HL-60/S4 (cell line): Measurements from ENCODE around the gene DRG2.

ENCODE experiments used
- in situ Hi-C: fragments of 300-500 bp; cut with MboI; formaldehyde crosslinking; loops from 2 replicates; pipeline ENCODE4 v1.14.3; 2022; ENCODE audit warnings: low sequenced_read_pairs

Gene DRG2

DNA sequence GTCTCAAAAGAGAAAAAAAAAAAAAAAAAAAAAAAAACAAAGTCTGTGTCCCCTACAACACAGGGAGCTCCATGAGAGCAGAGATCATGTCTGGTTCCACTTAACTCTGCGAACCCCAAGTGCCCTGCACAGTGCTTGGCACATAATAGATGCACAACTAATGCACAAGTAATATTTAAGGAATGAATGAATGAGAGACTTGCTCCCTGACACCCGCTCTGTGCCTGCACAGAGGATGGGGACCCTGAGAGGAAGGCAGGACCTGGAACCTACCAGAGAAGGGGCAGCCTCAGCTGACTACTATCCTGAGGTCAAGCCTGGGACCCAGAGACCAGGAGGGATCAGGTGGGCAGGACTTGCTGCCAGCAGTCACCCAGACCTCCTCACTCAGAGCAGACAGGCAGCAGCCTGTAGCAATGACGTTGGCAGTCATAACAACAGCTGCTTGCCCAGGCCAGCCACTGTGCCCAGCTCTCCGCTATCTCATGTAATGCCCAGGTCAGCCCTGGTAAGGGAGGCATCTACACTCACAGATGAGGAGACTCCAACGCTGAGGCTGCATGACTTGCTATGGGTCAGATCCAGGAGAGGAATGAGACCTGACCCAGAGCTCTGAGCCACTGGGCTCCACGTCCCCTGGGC, 23.7 kb downstream of the DRG2 start:
- in situ Hi-C loops, result no loop called here

DNA sequence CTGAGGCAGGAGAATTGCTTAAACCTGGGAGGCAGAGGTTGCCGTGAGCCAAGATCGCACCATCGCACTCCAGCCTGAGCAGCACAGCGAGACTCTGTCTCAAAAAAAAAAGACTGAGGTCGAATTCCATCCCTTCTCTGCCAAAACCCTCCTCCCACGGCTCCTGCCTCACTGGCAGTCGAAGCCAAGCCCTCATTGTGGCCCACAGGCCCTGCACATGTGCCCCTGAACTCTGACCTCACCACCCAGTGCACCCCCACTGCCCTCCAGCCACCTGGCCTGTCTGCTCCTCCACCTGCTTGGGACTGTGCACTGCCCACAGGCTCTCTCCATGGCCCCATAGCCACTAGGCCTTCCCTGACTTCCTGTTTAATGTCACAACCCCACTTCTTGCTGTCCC, 27.8 kb downstream of the DRG2 start:
- in situ Hi-C loops, result no loop called here

DNA sequence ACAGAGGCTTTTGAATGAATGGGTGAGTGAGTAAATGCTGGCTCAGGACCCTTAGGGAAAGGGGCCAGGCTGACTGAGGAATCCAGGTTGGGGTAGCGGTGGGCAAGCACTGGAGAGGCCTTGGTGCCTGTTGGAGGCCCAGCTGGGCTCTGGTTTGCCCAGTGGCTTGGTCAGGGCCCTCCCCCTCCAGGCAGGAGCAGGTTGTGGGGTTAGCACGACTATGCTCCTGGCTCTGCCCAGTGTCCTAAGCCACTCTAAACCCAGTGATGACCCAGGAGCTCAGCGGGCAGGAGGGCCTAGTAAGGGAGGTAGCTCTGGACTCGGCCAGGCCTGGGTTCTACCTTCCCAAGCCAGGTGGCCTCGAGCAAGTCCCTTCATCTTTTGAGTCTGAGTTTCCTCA, 28.3 kb downstream of the DRG2 start:
- in situ Hi-C loops, result no loop called here

DNA sequence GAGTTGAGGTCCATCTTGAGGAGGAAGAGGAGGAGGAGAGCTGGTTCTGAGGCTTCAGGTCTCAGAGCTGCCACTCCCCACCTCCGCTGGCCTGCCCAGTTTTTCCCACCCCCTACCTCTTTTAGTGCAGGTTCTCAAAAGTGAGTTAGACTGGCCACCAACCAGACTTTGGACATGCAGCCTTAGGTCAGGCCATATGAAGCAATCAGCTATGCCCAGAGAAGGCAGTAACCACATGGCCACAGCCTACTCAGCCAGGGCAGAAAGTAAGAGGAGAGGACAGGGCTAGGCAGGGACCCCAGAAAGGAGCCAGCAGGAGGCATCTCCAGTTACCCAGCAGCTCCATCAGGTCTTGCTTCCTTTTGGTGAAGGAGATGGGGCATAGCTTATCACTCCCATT, 29.8 kb downstream of the DRG2 start:
- in situ Hi-C loops, result no loop called here

DNA sequence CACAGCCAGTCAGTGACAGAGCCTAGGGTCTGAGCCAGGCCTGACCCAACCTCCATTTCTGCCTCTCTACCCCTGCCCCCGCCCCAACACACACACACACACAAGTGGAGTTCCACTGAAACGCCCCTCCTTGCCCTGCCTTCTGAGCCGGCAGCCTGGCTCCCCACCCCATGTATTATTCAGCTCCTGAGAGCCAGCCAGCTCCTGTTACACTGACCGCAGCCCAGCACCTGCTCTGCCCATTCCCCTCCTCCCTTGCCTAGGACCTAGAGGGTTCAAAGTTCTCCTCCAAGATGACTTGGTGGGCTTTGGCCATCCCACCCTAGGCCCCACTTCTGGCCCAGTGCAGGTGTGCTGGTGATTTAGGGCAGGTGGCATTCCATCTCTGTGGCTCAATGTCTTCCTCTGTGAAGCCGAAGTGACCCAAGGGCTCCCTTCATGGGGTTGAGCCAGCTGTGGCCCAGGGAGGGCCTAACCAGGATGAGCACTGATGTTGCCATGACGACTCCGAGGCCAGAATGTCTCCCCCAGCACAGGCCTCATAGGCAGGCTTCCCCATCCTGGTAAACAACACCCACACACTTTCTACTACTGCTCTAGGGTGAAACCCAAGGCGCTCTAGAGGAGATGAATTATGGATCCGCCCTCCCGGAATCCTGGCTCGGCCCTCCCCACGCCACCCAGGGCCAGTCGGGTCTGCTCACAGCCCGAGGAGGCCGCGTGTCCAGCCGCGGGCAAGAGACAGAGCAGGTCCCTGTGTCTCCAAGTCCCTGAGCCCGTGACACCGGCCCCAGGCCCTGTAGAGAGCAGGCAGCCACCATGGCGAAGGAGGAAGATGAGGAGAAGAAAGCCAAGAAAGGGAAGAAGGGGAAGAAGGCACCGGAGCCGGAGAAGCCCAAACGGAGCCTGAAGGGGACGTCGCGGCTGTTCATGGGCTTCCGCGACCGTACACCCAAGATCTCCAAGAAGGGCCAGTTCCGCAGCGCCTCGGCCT, 30.5 kb downstream of the DRG2 start:
- in situ Hi-C loops, result no loop called here

DNA sequence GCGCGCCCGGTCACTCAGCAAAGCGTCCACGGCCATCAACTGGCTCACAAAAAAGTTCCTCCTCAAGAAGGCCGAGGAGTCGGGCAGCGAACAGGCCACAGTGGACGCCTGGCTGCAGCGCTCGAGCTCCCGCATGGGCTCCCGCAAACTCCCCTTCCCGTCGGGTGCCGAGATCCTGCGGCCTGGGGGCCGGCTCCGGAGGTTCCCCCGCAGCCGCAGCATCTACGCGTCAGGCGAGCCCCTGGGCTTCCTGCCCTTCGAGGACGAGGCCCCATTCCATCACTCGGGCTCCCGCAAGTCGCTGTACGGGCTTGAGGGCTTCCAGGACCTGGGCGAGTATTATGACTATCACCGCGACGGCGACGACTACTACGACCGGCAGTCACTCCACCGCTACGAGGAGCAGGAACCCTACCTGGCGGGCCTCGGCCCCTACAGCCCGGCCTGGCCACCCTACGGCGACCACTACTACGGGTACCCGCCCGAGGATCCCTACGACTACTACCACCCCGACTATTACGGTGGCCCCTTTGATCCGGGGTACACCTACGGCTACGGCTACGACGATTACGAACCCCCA, 31.5 kb downstream of the DRG2 start:
- in situ Hi-C loops, result no loop called here

DNA sequence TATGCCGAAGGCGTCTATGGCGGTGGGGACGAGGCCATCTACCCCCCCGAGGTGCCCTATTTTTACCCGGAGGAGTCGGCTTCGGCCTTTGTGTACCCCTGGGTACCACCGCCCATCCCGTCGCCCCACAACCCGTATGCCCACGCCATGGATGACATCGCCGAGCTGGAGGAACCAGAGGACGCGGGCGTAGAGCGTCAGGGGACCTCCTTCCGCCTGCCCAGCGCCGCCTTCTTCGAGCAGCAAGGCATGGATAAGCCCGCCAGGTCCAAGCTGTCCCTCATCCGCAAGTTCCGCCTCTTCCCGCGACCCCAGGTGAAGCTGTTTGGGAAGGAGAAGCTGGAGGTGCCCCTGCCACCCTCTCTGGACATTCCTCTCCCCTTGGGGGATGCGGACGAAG, 32.2 kb downstream of the DRG2 start:
- in situ Hi-C loops, result no loop called here

DNA sequence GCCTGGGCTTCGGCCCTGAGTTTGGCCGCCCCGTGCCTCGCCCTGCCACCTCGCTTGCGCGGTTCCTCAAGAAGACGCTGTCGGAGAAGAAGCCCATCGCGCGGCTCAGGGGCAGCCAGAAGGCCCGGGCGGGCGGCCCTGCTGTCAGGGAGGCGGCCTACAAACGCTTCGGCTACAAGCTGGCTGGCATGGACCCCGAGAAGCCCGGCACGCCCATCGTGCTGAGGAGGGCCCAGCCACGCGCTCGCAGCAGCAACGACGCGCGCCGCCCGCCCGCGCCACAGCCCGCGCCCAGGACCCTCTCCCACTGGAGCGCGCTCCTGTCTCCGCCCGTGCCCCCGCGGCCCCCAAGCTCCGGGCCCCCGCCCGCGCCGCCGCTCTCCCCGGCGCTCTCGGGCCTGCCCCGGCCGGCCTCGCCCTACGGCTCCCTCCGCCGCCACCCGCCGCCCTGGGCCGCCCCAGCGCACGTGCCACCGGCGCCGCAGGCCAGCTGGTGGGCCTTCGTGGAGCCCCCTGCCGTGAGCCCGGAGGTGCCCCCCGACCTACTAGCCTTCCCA, 32.8 kb downstream of the DRG2 start:
- in situ Hi-C loops, result no loop called here

DNA sequence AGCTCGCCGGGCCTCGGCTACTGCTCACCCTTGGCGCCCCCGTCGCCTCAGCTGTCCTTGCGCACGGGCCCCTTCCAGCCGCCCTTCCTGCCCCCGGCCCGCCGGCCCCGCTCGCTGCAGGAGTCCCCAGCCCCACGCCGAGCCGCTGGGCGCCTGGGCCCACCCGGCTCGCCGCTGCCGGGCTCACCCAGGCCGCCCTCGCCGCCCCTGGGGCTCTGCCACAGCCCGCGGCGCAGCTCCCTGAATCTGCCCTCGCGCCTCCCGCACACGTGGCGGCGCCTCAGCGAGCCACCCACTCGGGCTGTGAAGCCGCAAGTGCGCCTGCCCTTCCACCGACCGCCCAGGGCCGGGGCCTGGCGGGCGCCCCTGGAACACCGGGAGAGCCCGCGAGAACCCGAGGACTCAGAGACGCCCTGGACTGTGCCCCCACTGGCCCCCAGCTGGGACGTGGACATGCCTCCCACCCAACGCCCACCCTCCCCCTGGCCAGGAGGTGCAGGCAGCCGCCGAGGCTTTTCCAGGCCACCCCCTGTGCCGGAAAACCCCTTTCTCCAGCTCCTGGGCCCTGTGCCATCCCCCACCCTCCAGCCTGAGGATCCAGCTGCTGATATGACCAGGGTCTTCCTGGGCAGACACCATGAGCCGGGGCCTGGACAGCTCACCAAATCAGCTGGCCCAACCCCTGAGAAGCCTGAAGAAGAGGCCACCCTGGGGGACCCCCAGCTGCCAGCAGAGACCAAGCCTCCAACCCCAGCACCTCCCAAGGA, 33.6 kb downstream of the DRG2 start:
- in situ Hi-C loops, result no loop called here

DNA sequence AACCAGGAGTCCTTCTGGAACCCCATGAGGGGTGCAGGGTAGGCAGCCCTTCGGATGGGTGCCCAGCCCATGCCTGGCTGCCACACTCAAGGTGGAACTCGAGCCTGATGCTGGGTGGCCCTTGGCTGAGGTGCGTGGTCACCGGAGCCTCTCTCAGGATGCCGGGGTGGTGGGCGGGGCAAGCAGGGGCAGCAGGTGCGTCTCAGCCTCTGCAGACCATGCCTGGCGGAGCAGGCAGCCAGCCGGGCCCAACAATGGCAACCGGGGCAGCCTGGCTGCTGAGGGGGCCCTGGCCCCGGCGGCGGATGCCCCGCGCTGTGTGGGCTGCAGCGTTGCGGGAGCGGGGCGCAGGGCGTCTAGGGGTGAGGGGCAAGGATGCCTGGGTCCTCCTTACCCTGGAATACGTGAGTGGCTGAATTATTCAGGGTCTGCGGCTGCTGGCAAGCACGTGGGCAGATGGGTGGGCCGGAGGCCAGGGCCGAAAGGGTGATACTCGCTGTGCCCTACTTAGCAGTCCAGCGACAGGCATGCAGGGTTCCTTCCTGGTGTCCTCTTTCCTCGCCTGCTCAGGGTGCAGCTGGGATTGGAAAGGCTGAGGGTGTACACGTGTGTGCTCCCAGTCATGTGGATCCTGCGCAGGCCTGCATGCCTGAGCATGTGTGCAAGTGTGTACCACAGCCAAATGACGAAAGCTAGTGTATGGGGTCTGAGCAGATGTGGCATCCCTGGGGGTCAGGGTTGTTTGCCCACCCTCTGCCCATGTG, 35.4 kb downstream of the DRG2 start:
- in situ Hi-C loops, result no loop called here

DNA sequence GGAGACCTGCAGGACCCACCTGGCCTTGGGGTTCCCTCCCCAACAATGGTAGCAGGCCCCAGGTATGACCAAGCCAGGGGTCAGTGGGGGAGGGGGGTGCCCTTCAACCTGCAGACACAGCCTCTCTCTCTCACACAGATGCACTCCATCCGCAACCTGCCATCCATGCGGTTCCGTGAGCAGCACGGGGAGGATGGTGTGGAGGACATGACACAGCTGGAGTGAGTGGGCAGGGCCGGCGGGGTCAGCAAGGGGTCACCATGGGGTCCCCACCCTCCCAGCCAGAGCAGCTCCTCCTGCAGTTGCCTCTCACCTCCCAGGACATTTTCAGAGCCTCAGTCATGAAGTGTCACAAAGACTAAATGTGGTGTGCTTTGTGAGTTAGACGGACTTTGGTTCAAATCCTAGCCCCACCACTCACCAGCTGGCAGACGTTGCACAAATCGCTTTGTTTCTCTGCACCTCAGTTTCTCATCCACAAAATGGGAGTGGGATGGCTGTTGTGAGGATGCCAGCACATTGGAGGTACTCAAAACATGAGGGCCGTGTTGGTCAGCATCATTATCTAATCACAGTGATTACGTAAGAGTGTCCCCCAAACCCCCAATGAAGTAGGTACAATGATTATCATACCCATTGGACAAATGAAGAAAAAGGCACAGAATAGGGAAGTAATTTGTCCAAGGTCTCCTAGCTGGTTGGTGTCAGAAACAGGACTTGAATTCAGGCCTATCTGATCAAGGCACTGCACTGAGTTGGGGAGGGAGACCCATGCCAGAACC, 36.8 kb downstream of the DRG2 start:
- in situ Hi-C loops, result no loop called here

DNA sequence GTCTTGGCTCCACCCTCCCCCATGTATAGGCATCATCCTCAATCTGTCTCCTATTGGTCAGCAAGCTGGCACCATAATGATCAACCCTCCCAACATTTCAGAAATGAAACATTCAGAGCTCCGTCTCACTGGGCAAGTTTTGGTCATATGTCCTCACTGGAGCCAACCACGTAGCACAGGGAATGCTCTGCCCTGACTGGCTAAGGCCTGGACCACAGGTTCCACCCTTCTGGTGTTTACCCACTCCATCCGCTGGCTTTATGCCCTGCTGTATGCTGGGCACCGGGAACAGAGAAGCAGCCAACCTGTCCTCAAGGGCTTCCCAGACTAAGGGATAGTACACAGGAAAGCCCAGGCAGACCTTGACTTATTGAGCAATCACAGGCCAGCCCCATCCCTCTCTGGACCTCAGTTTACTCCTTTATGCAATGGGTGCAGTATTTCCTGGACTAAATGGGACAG, 41.3 kb downstream of the DRG2 start:
- in situ Hi-C loops, result no loop called here

DNA sequence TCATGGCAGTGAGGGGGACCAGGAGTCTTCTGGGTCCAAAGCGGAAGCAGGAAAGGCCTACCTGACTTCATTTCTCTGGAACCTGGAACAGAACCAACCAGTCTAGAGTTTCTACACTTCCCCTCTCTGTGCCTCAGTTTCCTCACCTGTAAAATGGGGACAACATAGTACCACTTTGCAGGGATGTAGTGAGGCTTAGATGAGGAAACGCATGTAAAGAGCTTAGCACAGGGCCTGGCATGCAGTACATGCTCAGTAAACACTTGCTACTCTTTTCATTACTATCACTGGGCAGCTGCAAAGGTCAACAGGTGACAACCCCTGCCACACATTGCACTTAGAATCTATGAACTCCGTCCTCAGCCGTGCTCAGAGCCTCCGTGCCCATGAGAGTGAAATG, 45.0 kb downstream of the DRG2 start:
- in situ Hi-C loops, result no loop called here

DNA sequence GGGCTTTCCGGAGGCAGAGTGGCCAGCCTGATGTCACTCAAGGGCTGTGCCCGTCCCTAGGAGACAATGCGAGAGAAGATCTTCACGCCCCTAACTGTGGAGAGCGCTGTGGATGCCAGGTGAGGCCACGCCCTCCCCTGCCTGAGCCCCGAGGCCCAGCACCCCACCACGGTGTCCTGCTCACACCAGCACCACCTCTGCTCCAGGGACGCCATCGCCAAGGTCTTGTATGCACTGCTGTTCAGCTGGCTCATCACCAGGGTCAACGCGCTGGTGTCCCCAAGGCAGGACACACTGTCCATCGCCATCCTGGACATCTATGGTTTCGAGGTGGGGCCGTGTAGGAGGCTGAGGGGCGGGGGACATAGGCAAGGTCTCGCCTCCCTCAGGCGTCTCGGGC, 48.6 kb downstream of the DRG2 start:
- in situ Hi-C loops, result no loop called here

DNA sequence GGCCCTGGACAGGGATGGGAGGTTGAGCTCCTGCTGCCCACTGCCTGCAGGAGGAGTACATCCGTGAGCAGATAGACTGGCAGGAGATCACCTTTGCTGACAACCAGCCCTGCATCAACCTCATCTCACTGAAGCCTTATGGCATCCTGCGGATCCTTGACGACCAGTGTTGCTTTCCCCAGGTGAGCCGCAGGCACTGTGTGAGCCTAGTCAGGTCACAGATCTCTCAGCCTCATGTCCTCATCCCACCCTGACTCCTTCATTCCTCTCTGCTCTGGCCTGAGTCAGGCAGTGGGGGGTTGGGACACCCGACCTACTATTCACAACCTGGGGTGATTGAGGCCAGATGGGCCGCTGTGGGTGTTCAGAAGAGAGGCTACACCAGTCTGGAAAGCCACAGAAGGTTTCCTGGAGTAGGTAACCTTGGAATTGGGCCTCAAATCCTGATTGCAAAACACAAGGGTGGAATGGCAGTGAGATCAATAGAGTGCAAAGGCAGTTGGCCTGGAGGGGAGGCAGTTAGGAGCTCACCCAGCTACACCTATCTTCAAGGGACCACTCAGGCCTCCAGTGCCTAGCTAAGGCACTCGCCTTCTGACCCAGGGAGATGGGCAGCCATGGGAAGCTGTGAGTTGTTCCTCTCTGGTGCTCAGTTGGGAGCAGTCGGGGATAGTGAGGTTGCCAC, 50.5 kb downstream of the DRG2 start:
- in situ Hi-C loops, result no loop called here

DNA sequence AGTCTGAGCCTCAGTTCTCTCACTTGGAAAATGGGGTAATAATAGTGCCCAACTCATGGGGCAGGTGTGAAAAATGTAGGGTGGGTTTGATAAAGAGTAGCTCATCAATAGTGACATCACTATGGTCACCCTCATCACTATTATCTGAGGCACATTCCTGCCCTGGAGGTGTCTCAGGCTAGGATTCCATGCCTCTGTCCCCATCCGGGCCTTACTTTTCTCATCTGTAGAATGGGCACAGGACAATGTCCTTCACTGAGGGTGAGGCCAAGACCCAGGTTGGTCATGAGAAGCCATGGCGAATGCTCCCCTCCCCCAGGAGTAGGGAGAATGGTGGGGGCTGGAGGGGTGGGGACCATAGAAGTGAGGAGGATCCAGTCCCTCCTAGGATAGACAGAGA, 51.3 kb downstream of the DRG2 start:
- in situ Hi-C loops, result no loop called here

DNA sequence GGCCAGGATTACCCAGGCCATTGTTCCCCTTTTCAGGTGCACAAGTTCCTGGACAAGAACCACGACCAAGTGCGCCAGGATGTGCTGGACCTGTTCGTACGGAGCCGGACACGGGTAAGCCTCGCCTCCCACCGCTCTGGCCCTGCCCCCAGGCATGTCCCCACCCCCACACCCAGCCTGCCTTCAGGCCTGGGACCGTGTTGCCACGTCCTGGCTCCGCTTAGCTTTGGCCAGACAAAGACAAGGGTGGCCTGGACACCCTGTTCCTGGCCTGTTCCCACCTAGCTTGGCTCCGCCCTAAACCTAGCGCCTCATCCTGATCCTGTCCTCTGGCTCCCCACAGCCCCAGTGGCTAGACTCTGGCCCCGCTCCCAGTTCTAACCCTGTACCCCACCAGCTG, 51.8 kb downstream of the DRG2 start:
- in situ Hi-C loops, result no loop called here

DNA sequence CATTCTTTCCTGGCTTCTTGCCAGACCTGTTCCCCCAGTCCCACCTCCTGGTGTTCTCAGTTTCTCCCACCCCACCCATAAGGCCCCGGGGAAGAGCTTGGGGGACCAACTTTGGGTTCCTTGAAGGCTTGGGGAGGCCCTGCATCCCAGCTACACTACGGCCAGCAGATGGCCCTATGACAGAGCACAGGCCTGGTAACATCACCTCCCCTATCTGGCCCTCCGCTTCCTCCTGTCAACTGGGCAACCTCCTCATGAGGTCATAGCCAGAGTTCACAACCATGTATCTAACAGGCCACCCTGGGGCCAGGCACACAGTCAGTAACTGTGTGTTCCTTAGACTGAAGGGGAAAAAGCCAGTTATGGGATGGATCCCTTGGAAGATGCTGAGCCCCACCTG, 52.2 kb downstream of the DRG2 start:
- in situ Hi-C loops, result no loop called here

DNA sequence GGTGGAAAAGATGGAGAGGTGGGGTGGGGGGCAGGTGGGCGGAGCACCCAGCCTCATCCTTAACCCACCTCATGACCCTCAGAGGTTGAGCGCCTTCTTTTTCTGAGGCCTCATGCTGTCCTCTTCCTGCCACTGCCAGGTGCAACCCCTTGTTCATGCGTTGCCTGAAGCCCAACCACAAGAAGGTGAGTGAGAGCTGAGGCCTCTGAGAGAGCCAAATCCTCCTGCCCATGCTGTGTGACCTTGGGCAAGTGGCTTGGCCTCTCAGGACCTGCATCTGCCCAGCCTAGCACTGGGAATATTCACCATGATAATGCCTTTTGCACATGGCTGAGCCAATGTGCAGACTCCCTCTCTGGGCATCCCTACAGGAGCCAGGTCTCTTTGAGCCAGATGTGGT, 52.9 kb downstream of the DRG2 start:
- in situ Hi-C loops, result no loop called here
